ENCODE measurements around the gene NAV3.

NAV3 gene

GRCh38 chr12:78145398-78145797 is 314.7 kb downstream of the NAV3 start:
- TF ChIP-seq EZH2phosphoT487 (IDR thresholded peaks at IDR 0.05; ENCODE audit: low read length) (no peak), EZH2 (optimal IDR thresholded peaks at IDR 0.05; ENCODE audit: low read depth, low read length) (no peak), CTCF (IDR thresholded peaks at IDR 0.05; ENCODE audit: low read length) (no peak)
- Histone ChIP-seq H3K9me3 (replicated peaks; ENCODE audit: insufficient read depth, low read length) (no peaks in the 10 kb centered on the region), H3K27ac (ENCODE audit: low read length) (no peak overlapping the region), H3K9me2 (replicated peaks; ENCODE audit: insufficient read depth, low read length) (no peaks in the 10 kb centered on the region), H3K4me1 (ENCODE audit: low read length) (no peaks in the 10 kb centered on the region), H2AFZ (ENCODE audit: low read length) (no peak overlapping the region), H3K79me2 (ENCODE audit: low read length) (no peaks in the 10 kb centered on the region), H3K9ac (ENCODE audit: low read length) (no peak overlapping the region), H3K27me3 (replicated peaks; ENCODE audit: insufficient read depth, low read length) (no peaks in the 10 kb centered on the region), H3K36me3 (replicated peaks; ENCODE audit: insufficient read depth, low read length) (no peaks in the 10 kb centered on the region), H3K4me2 (ENCODE audit: low read depth, low read length) (no peak overlapping the region), H3K4me3 (ENCODE audit: low read length) (no peak overlapping the region), H3F3A (ENCODE audit: insufficient read depth, low read length) (no peaks in the 10 kb centered on the region), H4K20me1 (ENCODE audit: insufficient read depth, low read length) (no peaks in the 10 kb centered on the region)
- no peak for DNase-seq

GRCh38 chr12:78146365-78146772 is 315.7 kb downstream of the NAV3 start:
- no peak overlapping the region for H3K4me3 ChIP-seq (ENCODE audit: low read length)
- H3K9me2 ChIP-seq (replicated peaks; ENCODE audit: insufficient read depth, low read length) = no peaks in the 10 kb centered on the region
- H3F3A ChIP-seq (ENCODE audit: insufficient read depth, low read length) = no peaks in the 10 kb centered on the region
- no peaks in the 10 kb centered on the region for H3K27me3 ChIP-seq (replicated peaks; ENCODE audit: insufficient read depth, low read length)
- no peak overlapping the region for H3K4me2 ChIP-seq (ENCODE audit: low read depth, low read length)
- TF ChIP-seq EZH2phosphoT487 (IDR thresholded peaks at IDR 0.05; ENCODE audit: low read length) = no peak
- peak; percentile 63 for TF ChIP-seq CTCF (IDR thresholded peaks at IDR 0.05; ENCODE audit: low read length)
- no peaks in the 10 kb centered on the region for H3K79me2 ChIP-seq (ENCODE audit: low read length)
- H3K9ac ChIP-seq (ENCODE audit: low read length) = no peak overlapping the region
- no peaks in the 10 kb centered on the region for H3K4me1 ChIP-seq (ENCODE audit: low read length)
- no peaks in the 10 kb centered on the region for H4K20me1 ChIP-seq (ENCODE audit: insufficient read depth, low read length)
- DNase-seq = peak; percentile 42
- no peaks in the 10 kb centered on the region for H3K9me3 ChIP-seq (replicated peaks; ENCODE audit: insufficient read depth, low read length)
- H3K27ac ChIP-seq (ENCODE audit: low read length) = no peak overlapping the region
- H3K36me3 ChIP-seq (replicated peaks; ENCODE audit: insufficient read depth, low read length) = no peaks in the 10 kb centered on the region
- H2AFZ ChIP-seq (ENCODE audit: low read length) = no peak overlapping the region

DNA sequence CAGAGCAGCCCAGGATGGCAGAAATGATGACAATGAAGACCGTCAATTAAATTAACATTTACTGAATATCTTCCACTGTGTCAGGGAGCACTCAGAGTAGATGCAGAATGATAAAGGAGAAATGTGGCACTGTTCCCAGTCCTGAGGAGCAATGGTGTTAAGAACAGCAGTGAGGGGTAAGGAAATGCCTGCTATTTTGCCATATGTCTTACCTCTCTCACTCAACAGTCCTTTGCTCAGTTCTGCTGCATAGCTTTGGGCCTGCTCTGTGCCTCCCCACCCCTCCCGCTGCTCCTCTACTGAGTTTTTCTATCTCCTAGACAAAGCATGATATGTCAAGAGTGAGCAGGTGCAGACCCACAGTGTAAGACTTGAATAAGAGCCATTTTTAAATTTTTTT is 318.8 kb downstream of the NAV3 start:
- Histone ChIP-seq H3K27ac (ENCODE audit: low read length) (no peak overlapping the region), H3K9ac (ENCODE audit: low read length) (no peak overlapping the region), H3K9me2 (replicated peaks; ENCODE audit: insufficient read depth, low read length) (no peaks in the 10 kb centered on the region), H3K27me3 (replicated peaks; ENCODE audit: insufficient read depth, low read length) (no peaks in the 10 kb centered on the region), H3K4me3 (ENCODE audit: low read length) (no peak overlapping the region), H2AFZ (ENCODE audit: low read length) (no peak overlapping the region), H3F3A (ENCODE audit: insufficient read depth, low read length) (no peaks in the 10 kb centered on the region), H3K36me3 (replicated peaks; ENCODE audit: insufficient read depth, low read length) (no peaks in the 10 kb centered on the region), H3K4me2 (ENCODE audit: low read depth, low read length) (no peak overlapping the region), H3K9me3 (replicated peaks; ENCODE audit: insufficient read depth, low read length) (no peaks in the 10 kb centered on the region), H4K20me1 (ENCODE audit: insufficient read depth, low read length) (no peaks in the 10 kb centered on the region), H3K4me1 (ENCODE audit: low read length) (no peaks in the 10 kb centered on the region), H3K79me2 (ENCODE audit: low read length) (no peaks in the 10 kb centered on the region)
- DNase-seq = no peak
- TF ChIP-seq CTCF (IDR thresholded peaks at IDR 0.05; ENCODE audit: low read length) (no peak), EZH2phosphoT487 (IDR thresholded peaks at IDR 0.05; ENCODE audit: low read length) (no peak), EZH2 (optimal IDR thresholded peaks at IDR 0.05; ENCODE audit: low read depth, low read length) (no peak)
